ENCODE results near the gene SLC5A11. TPM values are rescaled to one million over a fixed set of nuclear protein-coding genes. Genes with fewer than 3 reads are reported as not detected.
"Not testable (repeated sequence)": the region's sequence is repeated elsewhere in the genome, so short reads cannot be mapped to it uniquely, and the experiment has no call there.

The SLC5A11 gene
- total and polyA plus RNA-seq, 2 donors (not counting 1 experiment from before 2014, with no cell fraction given) = 0.62 to 0.84 TPM

DNA sequence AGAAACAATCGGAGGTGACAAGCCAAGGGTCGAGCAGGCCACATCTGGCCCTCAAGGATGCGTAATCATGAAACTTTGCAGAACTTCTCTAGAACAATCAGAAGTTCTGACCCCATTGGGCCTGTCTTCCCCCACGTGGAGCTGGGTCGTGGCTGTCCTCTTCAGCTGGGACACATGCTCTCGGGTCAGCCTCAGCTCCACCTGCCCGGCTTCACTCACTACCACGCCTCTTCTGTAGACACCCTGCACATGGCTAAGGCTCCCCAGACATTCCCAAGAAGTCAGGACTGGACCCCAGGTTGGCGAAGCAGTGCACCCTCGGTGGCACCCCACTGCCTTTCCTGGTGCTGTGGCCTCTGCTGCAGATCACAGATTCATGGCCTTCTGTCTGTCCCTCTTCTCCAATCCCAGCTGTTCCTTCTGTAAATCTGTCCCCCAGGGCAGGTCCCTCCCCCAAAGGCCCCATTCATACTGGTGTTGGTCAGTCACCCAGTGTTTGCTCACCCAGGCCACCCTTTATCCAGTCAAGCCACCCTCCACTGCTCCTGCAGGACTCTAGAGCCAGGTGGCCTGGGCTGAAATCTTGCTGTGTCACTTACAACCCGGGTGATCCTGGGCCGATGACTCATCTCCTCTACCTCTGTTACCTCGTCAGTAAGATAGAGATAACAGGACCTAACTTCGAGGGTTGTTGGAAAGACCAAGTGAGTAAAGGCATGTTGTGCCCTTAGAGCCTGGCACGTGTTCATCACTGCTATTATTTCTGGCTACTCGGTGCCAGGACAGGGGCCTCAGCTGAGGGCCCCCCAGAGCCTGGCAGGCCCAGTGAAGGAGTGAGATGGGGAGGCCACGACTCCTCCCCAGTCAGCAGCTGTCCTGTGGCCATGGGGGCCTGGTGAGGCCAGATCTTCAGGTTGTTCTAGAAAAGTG lies 1.4 kb upstream of the SLC5A11 start:
- intact Hi-C loops (cut with micrococcal nuclease) = no loop called here
- H3K9me3 ChIP-seq (ENCODE audit: control extremely low read depth in 1 of 3, control insufficient read depth in 2 of 3, insufficient read depth in 1 of 3, low read length in 2 of 3) = no peaks in the 10 kb centered on the region
- POLR2A ChIA-PET = no interaction called here

DNA sequence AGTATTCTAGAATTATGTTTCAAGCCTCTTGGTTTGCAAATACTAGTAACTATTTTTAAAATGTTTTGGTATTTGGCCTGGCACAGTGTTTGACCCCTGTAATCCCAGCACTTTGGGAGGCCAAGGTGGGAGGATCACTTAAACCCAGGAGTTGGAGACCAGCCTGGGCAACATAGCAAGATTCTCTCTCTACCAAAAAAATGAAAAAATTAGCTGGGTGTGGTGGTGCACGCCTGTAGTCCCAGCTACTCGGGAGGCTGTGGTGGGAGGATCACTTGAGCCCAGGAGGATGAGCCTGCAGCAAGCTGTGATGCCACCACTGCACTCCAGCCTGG lies 765 bp upstream of the SLC5A11 start:
- H3K36me3 ChIP-seq (replicated peaks in 1 of 2; ENCODE audit: control extremely low read depth in 1 of 2, control insufficient read depth in 1 of 2, extremely low read depth in 1 of 2, insufficient read depth in 2 of 2, low read length in 1 of 2); H4K20me1 ChIP-seq (ENCODE audit: control insufficient read depth, insufficient read depth, low read length, poor library complexity, severe bottlenecking); H2AFZ ChIP-seq (ENCODE audit: insufficient read depth, low read depth, low read length, poor library complexity, severe bottlenecking); H3K4me1 Mint-ChIP-seq; ATAC-seq (ENCODE audit: low read depth); DNase-seq; H3K27me3 Mint-ChIP-seq; H3K9ac ChIP-seq (ENCODE audit: low read length); POLR2A ChIA-PET; H3K9me3 ChIP-seq (ENCODE audit: control extremely low read depth in 1 of 3, control insufficient read depth in 2 of 3, insufficient read depth in 1 of 3, low read length in 2 of 3); H3K9me3 Mint-ChIP-seq (ENCODE audit: insufficient read depth); H3K79me2 ChIP-seq (ENCODE audit: control insufficient read depth, insufficient read depth, low read length); H3K4me3 Mint-ChIP-seq; H3K27ac ChIP-seq (ENCODE audit: low read length in 2 of 2); H3K4me3 ChIP-seq (ENCODE audit: control extremely low read depth in 1 of 5, extremely low read depth in 1 of 5, insufficient read depth in 1 of 5, low read depth in 2 of 5, low read length in 4 of 5); H3K27me3 ChIP-seq (replicated peaks in 1 of 4; ENCODE audit: control extremely low read depth in 1 of 4, control insufficient read depth in 3 of 4, insufficient read depth in 4 of 4, low read length in 3 of 4); H3K27ac Mint-ChIP-seq; H3K4me1 ChIP-seq (ENCODE audit: control insufficient read depth in 2 of 2, insufficient read depth in 2 of 2, low read length in 2 of 2); intact Hi-C loops (cut with micrococcal nuclease); CTCF ChIA-PET; H3K4me2 ChIP-seq (replicated peaks; ENCODE audit: low read depth, low read length, poor library complexity, severe bottlenecking): not testable (repeated sequence)
- 96% methylated on average over 2 of the region's 2 CpGs for WGBS (ENCODE audit: insufficient coverage)

More for the DNA sequence above, 1.4 kb upstream of the SLC5A11 start:
- no peak overlapping the region for H2AFZ ChIP-seq (ENCODE audit: insufficient read depth, low read depth, low read length, poor library complexity, severe bottlenecking)
- no peak overlapping the region for H3K27ac Mint-ChIP-seq
- no peaks in the 10 kb centered on the region for H3K4me1 ChIP-seq (ENCODE audit: control insufficient read depth in 2 of 2, insufficient read depth in 2 of 2, low read length in 2 of 2)
- no peak overlapping the region for H3K4me2 ChIP-seq (replicated peaks; ENCODE audit: low read depth, low read length, poor library complexity, severe bottlenecking)
- ATAC-seq (ENCODE audit: low read depth) (no peak), DNase-seq (no peak)
- TF ChIP-seq, protein P1, sequence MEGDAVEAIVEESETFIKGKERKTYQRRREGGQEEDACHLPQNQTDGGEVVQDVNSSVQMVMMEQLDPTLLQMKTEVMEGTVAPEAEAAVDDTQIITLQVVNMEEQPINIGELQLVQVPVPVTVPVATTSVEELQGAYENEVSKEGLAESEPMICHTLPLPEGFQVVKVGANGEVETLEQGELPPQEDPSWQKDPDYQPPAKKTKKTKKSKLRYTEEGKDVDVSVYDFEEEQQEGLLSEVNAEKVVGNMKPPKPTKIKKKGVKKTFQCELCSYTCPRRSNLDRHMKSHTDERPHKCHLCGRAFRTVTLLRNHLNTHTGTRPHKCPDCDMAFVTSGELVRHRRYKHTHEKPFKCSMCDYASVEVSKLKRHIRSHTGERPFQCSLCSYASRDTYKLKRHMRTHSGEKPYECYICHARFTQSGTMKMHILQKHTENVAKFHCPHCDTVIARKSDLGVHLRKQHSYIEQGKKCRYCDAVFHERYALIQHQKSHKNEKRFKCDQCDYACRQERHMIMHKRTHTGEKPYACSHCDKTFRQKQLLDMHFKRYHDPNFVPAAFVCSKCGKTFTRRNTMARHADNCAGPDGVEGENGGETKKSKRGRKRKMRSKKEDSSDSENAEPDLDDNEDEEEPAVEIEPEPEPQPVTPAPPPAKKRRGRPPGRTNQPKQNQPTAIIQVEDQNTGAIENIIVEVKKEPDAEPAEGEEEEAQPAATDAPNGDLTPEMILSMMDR (IDR thresholded peaks at IDR 0.05) = no peak
- TF ChIP-seq EZH2 (IDR thresholded peaks at IDR 0.05; ENCODE audit: borderline replicate concordance, insufficient read depth, low read depth, low read length, poor library complexity, severe bottlenecking) = no peak
- H3K9ac ChIP-seq (ENCODE audit: low read length) = no peak overlapping the region
- H3K27me3 Mint-ChIP-seq = no peaks in the 10 kb centered on the region
- H3K4me1 Mint-ChIP-seq = no peaks in the 10 kb centered on the region
- no peaks in the 10 kb centered on the region for H3K79me2 ChIP-seq (ENCODE audit: control insufficient read depth, insufficient read depth, low read length)
- 80% methylated on average over 16 of the region's 17 CpGs for WGBS (ENCODE audit: insufficient coverage)
- no peaks in the 10 kb centered on the region for H3K36me3 ChIP-seq (replicated peaks in 1 of 2; ENCODE audit: control extremely low read depth in 1 of 2, control insufficient read depth in 1 of 2, extremely low read depth in 1 of 2, insufficient read depth in 2 of 2, low read length in 1 of 2)
- H4K20me1 ChIP-seq (ENCODE audit: control insufficient read depth, insufficient read depth, low read length, poor library complexity, severe bottlenecking) = no peaks in the 10 kb centered on the region
- H3K27ac ChIP-seq (ENCODE audit: low read length in 2 of 2) = no peak overlapping the region
- no peak overlapping the region for H3K4me3 ChIP-seq (ENCODE audit: control extremely low read depth in 1 of 5, extremely low read depth in 1 of 5, insufficient read depth in 1 of 5, low read depth in 2 of 5, low read length in 4 of 5)
- no peak overlapping the region for H3K4me3 Mint-ChIP-seq
- CTCF ChIA-PET = no interaction called here
- no peaks in the 10 kb centered on the region for H3K27me3 ChIP-seq (replicated peaks in 1 of 4; ENCODE audit: control extremely low read depth in 1 of 4, control insufficient read depth in 3 of 4, insufficient read depth in 4 of 4, low read length in 3 of 4)
- H3K9me3 Mint-ChIP-seq (ENCODE audit: insufficient read depth) = no peaks in the 10 kb centered on the region

All from B cell (primary cell).